ENCODE data around the gene SMCO4. TPM values are rescaled to one million over a fixed set of nuclear protein-coding genes. Genes with fewer than 3 reads are reported as not detected.

SMCO4 gene
- total RNA-seq, result 23.5 and 36.1 TPM in 2 replicates
- polyA plus RNA-seq, result 59.6 and 60.9 TPM in 2 replicates

GRCh38 chr11:93543292-93543977 lies at the start of gene SMCO4:
TSS of gene SMCO4 (minus strand) at chr11:93543391. CDS start at chr11:93479189, 64,202 bp downstream.
- TF ChIP-seq EZH2phosphoT487 (IDR thresholded peaks at IDR 0.05; ENCODE audit: low read depth, severe bottlenecking, unreplicated experiment) (no peak), CTCF (IDR thresholded peaks at IDR 0.05; ENCODE audit: poor library complexity) (peak; percentile 87)
- H3K4me3 ChIP-seq, result peak within 1 kb of the TSS; percentile 96
- no peaks in the 10 kb centered on the region for H4K20me1 ChIP-seq (ENCODE audit: insufficient read depth, poor library complexity, severe bottlenecking)
- DNase-seq (ENCODE audit: low spot score), result peak; percentile 94
- peaks cover 5% of the 10 kb centered on the region for H3K4me1 ChIP-seq (ENCODE audit: insufficient read depth)
- H3K27ac ChIP-seq, result peak within 1 kb of the TSS; percentile 95
- 10% methylated on average over 35 of the region's 59 CpGs for WGBS (ENCODE audit: low lambda C conversion rate, missing lambda C conversion rate)
- H3K4me2 ChIP-seq, result peak within 1 kb of the TSS; percentile 94
- H3K79me2 ChIP-seq, result peaks cover 30% of the 10 kb centered on the region
- H3K36me3 ChIP-seq (replicated peaks; ENCODE audit: insufficient read depth, low read depth), result no peaks in the 10 kb centered on the region
- H2AFZ ChIP-seq, result peak within 1 kb of the TSS; percentile 93
- H3K9me3 ChIP-seq (ENCODE audit: low read depth), result no peaks in the 10 kb centered on the region
- H3K9me2 ChIP-seq (replicated peaks; ENCODE audit: insufficient read depth), result no peaks in the 10 kb centered on the region
- no peaks in the 10 kb centered on the region for H3K27me3 ChIP-seq

GRCh38 chr11:93591247-93591898 lies 48.2 kb upstream of the SMCO4 start:
- no peaks in the 10 kb centered on the region for H3K9me3 ChIP-seq (ENCODE audit: low read depth)
- WGBS (ENCODE audit: low lambda C conversion rate, missing lambda C conversion rate), result 92% methylated on average over 6 of the region's 6 CpGs
- no peak overlapping the region for H2AFZ ChIP-seq
- H3K27ac ChIP-seq, result no peak overlapping the region
- H4K20me1 ChIP-seq (ENCODE audit: insufficient read depth, poor library complexity, severe bottlenecking), result no peaks in the 10 kb centered on the region
- DNase-seq (ENCODE audit: low spot score), result no peak
- no peak overlapping the region for H3K4me3 ChIP-seq
- TF ChIP-seq EZH2phosphoT487 (IDR thresholded peaks at IDR 0.05; ENCODE audit: low read depth, severe bottlenecking, unreplicated experiment) (no peak), CTCF (IDR thresholded peaks at IDR 0.05; ENCODE audit: poor library complexity) (no peak)
- H3K79me2 ChIP-seq, result no peaks in the 10 kb centered on the region
- H3K27me3 ChIP-seq, result no peaks in the 10 kb centered on the region
- H3K36me3 ChIP-seq (replicated peaks; ENCODE audit: insufficient read depth, low read depth), result no peaks in the 10 kb centered on the region
- H3K9me2 ChIP-seq (replicated peaks; ENCODE audit: insufficient read depth), result no peaks in the 10 kb centered on the region
- no peak overlapping the region for H3K4me2 ChIP-seq
- H3K4me1 ChIP-seq (ENCODE audit: insufficient read depth), result no peaks in the 10 kb centered on the region

- no peaks in the 10 kb centered on the region for H3K79me2 ChIP-seq
- no peaks in the 10 kb centered on the region for H3K27me3 ChIP-seq
- H3K4me3 ChIP-seq, result no peak overlapping the region
- no peaks in the 10 kb centered on the region for H3K36me3 ChIP-seq (replicated peaks; ENCODE audit: insufficient read depth, low read depth)
- H4K20me1 ChIP-seq (ENCODE audit: insufficient read depth, poor library complexity, severe bottlenecking), result no peaks in the 10 kb centered on the region
- no peak overlapping the region for H2AFZ ChIP-seq
- H3K27ac ChIP-seq, result no peak overlapping the region
- no peaks in the 10 kb centered on the region for H3K9me3 ChIP-seq (ENCODE audit: low read depth)
- H3K9me2 ChIP-seq (replicated peaks; ENCODE audit: insufficient read depth), result no peaks in the 10 kb centered on the region
- WGBS (ENCODE audit: low lambda C conversion rate, missing lambda C conversion rate), result 92% methylated on average over 1 of the region's 1 CpG
- H3K4me1 ChIP-seq (ENCODE audit: insufficient read depth), result no peaks in the 10 kb centered on the region
- no peak overlapping the region for H3K4me2 ChIP-seq
- no peak for DNase-seq (ENCODE audit: low spot score)
- TF ChIP-seq EZH2phosphoT487 (IDR thresholded peaks at IDR 0.05; ENCODE audit: low read depth, severe bottlenecking, unreplicated experiment) (no peak), CTCF (IDR thresholded peaks at IDR 0.05; ENCODE audit: poor library complexity) (no peak), EZH2 (IDR thresholded peaks at IDR 0.05; ENCODE audit: borderline replicate concordance) (no peak)
Observed at GRCh38 chr11:93589347-93589746, 46.2 kb upstream of the SMCO4 start.
